ENCODE measurements around the gene DNAJA2.

The DNAJA2 gene

GRCh38 chr16:46929378-46930332 is 43.8 kb downstream of the DNAJA2 start:
- in situ Hi-C loops (cut with MboI; ENCODE audit: low sequenced_read_pairs) = no loop called here

GRCh38 chr16:46928811-46929210 is 44.7 kb downstream of the DNAJA2 start:
- in situ Hi-C loops (cut with MboI; ENCODE audit: low sequenced_read_pairs) = no loop called here

- in situ Hi-C loops (cut with MboI; ENCODE audit: low sequenced_read_pairs) = no loop called here
These were observed 46.2 kb downstream of the DNAJA2 start for GRCh38 chr16:46927273-46927672.

GRCh38 chr16:46926470-46927225 is 46.8 kb downstream of the DNAJA2 start:
- in situ Hi-C loops (cut with MboI; ENCODE audit: low sequenced_read_pairs) = no loop called here

- in situ Hi-C loops (cut with MboI; ENCODE audit: low sequenced_read_pairs) = no loop called here
These were observed 49.1 kb downstream of the DNAJA2 start for GRCh38 chr16:46924402-46924801.

- in situ Hi-C loops (cut with MboI; ENCODE audit: low sequenced_read_pairs) = no loop called here
These were observed 49.8 kb downstream of the DNAJA2 start for GRCh38 chr16:46923513-46924295.

- in situ Hi-C loops (cut with MboI; ENCODE audit: low sequenced_read_pairs) = no loop called here
These were observed 51.2 kb downstream of the DNAJA2 start for GRCh38 chr16:46922239-46922638.

- in situ Hi-C loops (cut with MboI; ENCODE audit: low sequenced_read_pairs) = no loop called here
These were observed 52.9 kb downstream of the DNAJA2 start for GRCh38 chr16:46920402-46921068.

- in situ Hi-C loops (cut with MboI; ENCODE audit: low sequenced_read_pairs) = loop anchor here (10.0 kb wide), 1 partner anchor 254 kb away; no protein-coding TSS in a partner anchor
These were observed 54.3 kb downstream of the DNAJA2 start for GRCh38 chr16:46918905-46919792.

GRCh38 chr16:46918400-46918799 is 55.1 kb downstream of the DNAJA2 start:
- in situ Hi-C loops (cut with MboI; ENCODE audit: low sequenced_read_pairs) = loop anchor here (10.0 kb wide), 1 partner anchor 254 kb away; no protein-coding TSS in a partner anchor

GRCh38 chr16:46916980-46917379 is 56.5 kb downstream of the DNAJA2 start:
- in situ Hi-C loops (cut with MboI; ENCODE audit: low sequenced_read_pairs) = loop anchor here (10.0 kb wide), 1 partner anchor 252 kb away; no protein-coding TSS in a partner anchor

- in situ Hi-C loops (cut with MboI; ENCODE audit: low sequenced_read_pairs) = loop anchor here (10.0 kb wide), 1 partner anchor 251 kb away; no protein-coding TSS in a partner anchor
These were observed 57.9 kb downstream of the DNAJA2 start for GRCh38 chr16:46915483-46916025.

- in situ Hi-C loops (cut with MboI; ENCODE audit: low sequenced_read_pairs) = loop anchor here (10.0 kb wide), 1 partner anchor 250 kb away; no protein-coding TSS in a partner anchor
These were observed 58.8 kb downstream of the DNAJA2 start for GRCh38 chr16:46914556-46915201.

GRCh38 chr16:46911650-46912049 is 61.8 kb downstream of the DNAJA2 start:
- in situ Hi-C loops (cut with MboI; ENCODE audit: low sequenced_read_pairs) = loop anchor here (10.0 kb wide), 1 partner anchor 247 kb away; no protein-coding TSS in a partner anchor

GRCh38 chr16:46911038-46911437 is 62.4 kb downstream of the DNAJA2 start:
- in situ Hi-C loops (cut with MboI; ENCODE audit: low sequenced_read_pairs) = loop anchor here (10.0 kb wide), 1 partner anchor 246 kb away; no protein-coding TSS in a partner anchor

- in situ Hi-C loops (cut with MboI; ENCODE audit: low sequenced_read_pairs) = no loop called here
These were observed 64.7 kb downstream of the DNAJA2 start for GRCh38 chr16:46908540-46909372.

GRCh38 chr16:46907061-46907774 is 66.3 kb downstream of the DNAJA2 start:
- in situ Hi-C loops (cut with MboI; ENCODE audit: low sequenced_read_pairs) = no loop called here
